ELR (cell line): ENCODE results near the gene HGS.
A peak's percentile ranks its signal among the peaks of the same experiment; 100 is the strongest.

Experiments
- DNase-seq: peaks from one replicate; pipeline ENCODE4 v3.0.0-alpha.2; 2015; ENCODE audit warnings: low read depth

HGS gene

DNA sequence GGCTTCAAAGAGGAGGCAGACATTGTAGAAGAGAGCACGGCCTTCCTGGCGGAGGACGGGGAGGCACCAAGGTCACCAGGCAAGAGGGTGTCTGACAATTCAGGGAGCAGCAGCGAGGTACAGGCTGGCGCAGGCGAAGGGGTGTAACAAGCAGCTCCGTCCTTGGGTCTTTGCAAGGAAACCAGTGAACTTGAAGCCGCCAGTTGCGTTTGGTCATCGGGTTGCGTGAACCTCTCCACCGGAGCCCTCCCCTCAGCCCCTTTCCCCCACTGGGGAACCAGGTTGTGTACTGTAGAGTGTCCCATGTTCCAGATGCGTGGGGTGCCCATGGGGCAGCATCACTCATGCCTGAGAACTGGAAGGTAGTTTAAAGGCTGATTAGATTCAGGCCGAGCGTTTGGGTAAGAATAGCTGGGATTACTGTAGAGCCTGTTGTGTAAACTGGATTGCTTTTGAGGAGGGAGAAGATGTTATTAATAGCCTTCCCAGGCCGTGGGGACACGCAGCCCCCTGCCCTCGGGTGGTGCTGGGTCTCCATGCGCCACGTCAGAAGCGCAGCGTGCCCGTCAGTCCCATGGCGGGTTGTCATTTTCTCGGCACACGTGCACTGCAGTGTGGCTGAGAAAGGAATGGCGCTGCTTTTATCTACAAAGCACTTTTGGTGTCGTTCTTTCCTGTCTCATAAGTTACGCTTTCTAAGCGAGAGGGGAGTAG lies 21.9 kb downstream of the HGS start:
- DNase-seq, result no peak

DNA sequence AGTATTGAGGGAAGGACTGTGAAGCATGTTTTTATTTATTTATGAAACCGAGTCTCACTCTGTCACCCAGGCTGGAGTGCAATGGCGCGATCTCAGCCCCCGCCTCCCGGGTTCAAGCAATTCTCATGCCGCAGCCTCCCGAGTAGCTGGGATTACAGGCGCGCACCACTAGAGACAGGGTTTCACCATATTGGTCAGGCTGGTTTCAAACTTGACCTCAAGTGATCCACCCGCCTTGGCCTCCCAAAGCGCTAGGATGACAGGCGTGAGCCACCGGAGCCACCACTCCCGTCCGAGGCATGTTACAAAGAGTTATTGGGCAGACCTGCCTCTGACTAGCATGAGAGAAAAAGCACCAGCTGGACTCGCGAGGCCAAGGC lies 22.4 kb downstream of the HGS start:
- DNase-seq, result no peak

DNA sequence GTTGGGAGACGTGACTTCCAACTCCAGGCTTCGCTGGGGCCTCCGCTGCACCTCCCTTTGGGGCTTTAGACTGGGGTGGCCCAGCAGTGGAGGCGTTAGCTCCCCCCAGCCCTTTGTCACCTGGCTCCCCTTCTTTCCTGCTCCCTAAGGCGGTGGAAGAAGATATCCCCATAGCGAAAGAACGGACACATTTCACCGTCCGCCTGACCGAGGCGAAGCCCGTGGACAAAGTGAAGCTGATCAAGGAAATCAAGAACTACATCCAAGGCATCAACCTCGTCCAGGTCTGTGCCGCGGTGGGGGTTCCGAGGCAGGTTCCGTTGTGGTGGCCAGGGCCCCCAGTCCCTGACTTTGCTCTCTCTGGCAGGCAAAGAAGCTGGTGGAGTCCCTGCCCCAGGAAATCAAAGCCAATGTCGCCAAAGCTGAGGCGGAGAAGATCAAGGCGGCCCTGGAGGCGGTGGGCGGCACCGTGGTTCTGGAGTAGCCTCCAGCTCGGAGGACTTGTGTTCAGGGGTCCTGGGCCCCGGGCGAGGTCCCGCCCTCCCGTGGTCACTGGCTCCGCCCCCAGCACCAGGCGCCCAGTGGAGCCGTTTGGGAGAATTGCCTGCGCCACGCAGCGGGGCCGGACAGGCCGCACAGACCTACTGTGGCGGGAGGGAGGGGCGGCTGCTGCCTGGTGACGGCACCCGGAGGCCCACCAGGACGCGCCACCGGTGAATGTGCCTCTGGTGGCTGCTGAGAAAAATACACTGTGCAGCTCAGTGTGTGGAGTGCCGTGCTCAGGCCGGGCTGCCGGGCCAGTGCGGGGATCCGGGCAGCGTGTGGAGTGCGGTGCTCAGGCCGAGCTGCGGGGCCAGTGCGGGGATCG lies 23.2 kb downstream of the HGS start:
- DNase-seq, result no peak

DNA sequence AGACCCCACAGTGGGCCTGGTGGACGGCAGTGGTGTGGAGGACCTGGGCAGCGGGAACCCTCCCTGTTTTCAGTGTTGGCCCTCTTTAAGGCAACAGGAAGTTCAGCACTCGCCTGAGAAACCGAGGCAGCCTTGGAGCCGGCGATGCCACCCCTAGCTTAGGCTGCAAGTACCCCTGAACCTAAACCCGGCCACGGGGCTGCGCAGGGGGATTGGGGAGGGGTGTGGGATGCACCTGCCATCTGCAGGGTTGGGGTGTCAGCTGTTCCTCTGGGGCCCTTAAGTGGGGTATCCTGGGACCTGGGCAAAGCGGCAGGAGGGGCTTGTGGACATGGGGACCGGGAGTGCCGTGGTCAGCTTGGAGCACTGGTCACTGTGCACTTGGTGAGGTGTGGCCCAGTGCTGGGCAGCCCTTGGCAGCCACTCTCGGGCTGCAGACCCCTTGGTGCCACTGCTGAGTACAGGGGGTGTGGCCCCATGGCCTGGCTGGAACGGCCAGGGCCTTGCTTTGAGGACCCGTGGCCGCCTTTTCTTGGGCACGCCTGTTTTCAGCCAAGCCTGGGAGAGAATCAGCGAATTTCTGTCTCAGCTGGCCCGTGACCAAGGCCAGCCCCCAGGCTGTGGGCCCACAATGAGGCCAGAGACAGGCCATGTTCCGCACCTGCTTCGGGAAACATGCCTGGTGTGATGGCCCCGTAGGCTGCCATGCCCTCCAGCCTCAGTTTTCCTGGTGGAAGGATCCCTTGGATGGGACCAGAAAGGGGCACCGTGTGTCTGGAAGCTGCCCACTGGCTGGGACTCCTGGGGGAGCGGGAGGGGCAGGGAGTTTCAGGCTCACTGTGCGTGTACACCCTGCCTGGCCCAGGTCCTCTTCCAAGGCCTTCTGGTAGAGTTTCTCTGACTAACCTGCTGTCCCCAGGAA lies 24.2 kb downstream of the HGS start:
- DNase-seq, result no peak

DNA sequence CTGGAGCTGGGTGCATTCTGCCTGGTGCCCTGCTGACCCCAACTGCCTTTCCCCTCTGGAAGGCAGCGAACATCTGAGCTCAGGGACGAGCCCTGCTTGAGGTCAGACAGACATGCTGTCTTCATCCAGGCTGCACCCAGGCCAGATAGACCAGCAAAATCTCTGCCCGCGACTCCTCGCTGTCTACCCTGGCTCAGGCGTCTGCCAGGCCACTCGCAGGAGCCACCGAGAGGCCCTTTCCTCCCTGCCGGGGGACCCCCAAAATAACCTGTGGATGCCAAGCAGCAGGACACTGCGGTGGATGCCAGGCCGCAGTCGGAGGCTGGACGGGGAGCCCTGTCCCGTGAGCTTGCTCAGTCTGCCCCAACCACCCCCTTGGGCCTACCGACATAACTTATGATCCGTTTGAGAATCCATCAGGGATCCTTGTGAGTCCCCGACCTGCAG lies 25.0 kb downstream of the HGS start:
- DNase-seq, result no peak

DNA sequence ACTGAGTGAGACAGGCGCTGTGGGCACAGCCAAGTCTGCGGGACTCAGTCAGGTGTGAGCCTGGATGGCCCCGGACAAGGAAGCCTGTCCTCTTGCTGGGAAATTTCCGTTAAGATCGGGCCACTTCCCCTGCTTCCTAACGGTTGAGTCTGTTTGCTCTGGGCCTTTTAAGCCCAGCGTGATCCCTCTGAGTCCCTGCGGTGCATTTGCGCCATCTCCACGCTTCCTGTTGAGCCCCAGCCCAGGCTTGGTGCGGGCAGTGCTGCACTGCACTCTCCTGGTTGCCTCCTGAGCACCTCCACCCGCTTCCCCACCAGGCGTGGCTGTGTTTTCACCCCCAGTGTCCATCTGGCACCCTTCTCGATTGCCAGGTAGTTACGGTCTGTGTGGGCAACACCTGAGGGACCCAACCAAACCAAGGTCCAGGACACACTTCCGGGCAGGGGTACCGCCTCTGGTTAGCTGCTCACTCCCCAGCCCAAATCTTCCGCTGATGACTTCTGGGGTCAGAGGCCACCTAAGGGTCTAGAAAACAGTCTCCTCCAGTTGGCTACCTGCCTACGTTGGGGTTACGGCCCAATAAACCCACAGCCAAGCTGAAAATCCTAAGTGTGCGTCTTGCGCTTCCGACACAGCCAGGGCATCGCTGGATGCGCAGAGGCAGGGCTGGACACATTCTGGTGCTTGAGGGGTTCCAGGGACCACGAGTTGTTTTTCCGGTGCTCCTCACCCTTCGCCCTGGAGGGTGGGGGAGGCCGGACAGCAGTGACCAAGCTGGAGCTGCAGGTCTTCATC lies 26.9 kb downstream of the HGS start:
- peak; percentile 42 for DNase-seq

DNA sequence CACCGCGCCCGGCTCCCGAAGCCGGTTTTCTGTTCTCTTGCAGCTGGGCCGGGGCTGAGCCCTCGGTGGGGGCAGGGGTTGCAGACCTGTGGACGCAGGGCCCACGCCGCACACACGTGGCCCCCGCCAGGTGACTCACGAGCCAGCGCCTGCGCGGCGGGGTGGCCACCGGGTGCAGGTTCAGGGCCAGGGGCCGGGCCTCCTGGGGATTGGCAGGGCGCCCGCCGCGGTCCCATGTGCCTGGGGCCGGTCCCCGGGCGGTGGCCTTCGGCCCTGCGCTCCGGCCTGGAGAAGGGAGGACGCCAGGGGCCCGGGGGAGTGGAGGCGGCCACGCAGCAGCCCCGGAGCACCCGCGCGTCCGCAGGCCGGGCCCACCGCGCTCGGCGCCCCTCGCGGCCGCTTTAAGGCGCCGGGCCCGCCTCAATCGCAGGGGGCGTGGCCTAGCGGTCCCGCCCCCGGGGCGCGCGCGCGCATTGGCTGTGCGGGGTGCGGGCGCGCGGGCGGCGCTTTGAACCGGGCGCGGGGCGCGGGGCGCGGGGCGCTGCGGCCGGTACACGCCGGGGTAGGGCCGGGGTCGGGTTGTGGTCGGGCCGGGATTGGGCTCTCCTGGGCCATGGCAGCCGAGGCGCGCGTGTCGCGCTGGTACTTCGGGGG lies 28.1 kb downstream of the HGS start, which contains the start of gene SLC25A10:
TSS of gene SLC25A10 (plus strand) at position 471 of the 654 bp plus-strand sequence. CDS start at position 614, 143 bp downstream.
- DNase-seq, result peak; percentile 88

DNA sequence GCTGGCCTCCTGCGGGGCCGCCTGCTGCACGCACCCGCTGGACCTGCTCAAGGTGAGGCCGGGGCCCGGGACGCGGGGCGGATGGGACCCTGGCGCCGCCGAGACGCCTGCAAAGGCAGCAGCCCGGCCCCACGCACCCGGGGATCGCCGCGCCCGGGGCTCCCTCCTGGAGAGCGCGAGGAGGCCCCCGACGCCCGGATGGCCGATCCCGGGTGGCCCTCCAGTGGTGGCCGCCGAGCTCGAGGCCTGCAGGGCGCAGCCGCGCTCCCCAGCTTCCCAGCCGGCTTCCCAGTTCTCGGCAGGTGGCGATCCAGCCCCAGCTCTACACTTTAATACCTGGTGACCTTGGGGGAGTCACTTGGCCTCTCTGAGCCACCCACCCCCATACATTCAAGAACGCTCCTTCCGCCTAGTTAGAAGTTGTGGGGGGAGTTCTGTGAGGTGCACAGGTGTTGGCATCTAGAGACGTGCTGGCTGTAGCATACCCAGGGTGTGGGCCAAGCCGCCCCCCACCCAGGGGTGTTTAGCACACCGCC lies 28.7 kb downstream of the HGS start:
- DNase-seq, result peak; percentile 61

DNA sequence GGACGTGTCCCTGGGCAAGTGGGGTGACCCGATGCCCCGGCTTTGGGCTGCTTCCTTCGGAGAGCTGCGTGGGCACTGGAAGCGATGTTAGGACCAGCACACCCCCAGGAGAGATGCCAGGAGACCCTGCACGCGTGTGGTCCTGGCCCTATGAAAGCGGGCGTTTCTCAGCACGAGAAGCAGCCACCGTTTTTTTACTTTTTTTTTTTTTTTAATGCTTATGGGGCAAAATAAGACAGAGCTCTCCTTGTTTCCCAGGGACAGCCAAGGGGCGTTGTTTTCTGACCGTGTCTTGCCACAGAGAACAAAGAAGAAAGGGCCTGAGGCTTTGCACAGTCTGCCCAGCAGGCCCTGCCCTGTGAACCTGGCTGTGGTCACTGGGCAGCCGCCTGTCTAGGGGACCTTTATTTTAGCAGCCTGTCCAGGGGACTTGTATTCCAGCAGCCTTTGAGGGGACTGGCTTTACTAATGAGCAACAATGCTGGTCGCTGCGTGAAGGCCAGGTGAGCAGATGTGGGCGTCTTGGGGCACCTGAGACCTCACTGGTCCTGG lies 29.3 kb downstream of the HGS start:
- DNase-seq, result peak; percentile 53

DNA sequence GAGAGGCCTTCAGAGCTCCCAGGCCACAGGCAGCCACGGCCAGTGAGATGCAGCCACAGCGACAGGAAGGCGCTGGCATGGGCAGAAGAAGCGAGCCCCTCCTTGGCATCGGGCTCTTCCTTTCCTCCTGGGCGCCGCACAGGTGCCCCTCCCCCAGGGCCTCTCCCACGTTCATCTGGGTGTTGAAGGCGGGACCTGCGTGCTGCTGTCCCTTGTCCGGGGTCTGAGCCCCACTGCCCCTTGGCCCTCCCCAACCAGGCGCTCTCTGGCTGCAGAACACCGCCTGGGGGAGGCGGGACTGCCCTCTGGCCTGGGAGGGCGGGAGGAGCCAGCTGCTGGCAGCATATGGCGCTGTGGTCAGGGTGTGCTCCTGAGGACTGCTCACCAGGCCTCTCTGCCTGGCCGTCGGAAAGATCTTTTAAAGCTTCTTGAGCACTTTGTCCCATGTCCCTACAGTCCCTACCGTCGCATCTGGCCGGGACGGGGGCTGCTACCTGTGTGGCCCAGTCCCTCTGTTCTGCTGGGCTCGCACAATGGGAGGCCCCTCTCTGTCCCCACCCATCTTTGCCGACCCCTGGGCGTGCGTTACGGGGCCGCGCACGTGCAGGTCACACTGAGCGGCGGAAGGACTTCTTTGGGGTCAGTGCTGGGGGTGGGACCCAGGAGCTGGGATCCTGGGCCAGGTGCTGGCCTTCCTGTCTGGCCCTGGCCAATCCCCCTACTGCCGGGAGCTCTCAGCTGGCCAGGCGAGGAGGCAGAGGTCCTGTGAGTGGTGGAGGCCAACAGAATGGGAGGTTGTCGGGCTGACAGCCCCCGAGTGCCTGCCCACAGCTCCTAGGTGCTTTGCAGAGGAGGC lies 30.0 kb downstream of the HGS start:
- no peak for DNase-seq

DNA sequence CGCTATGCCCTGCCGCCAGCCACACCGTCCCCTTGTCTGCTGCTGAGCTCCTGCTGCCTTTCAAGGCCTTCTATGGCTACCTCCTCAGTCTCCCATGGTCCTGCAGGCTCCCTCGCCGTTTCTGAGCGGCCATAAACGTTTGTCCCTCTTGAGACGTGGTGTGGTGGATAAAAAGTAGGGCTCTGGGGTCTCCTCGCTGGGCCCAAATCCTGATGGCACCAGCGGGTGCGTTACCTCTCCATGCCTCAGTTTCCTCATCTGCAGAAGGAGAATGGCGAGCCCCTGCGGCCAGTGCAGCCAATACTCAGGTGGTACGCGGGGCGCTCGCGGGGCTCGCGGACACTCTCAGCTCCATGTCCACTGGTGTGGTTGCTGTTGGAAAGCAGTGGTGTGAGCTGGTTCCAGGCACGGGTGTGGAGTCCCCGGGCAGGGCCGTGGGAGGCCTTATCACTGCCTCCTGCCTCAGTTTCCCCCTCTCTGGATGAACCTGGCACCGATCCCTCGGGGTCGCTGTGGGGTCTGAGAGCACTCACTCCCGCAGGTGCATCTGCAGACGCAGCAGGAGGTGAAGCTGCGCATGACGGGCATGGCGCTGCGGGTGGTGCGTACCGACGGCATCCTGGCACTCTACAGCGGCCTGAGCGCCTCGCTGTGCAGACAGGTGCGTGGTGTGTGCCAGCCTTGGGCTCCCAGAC lies 30.7 kb downstream of the HGS start:
- DNase-seq, result no peak

DNA sequence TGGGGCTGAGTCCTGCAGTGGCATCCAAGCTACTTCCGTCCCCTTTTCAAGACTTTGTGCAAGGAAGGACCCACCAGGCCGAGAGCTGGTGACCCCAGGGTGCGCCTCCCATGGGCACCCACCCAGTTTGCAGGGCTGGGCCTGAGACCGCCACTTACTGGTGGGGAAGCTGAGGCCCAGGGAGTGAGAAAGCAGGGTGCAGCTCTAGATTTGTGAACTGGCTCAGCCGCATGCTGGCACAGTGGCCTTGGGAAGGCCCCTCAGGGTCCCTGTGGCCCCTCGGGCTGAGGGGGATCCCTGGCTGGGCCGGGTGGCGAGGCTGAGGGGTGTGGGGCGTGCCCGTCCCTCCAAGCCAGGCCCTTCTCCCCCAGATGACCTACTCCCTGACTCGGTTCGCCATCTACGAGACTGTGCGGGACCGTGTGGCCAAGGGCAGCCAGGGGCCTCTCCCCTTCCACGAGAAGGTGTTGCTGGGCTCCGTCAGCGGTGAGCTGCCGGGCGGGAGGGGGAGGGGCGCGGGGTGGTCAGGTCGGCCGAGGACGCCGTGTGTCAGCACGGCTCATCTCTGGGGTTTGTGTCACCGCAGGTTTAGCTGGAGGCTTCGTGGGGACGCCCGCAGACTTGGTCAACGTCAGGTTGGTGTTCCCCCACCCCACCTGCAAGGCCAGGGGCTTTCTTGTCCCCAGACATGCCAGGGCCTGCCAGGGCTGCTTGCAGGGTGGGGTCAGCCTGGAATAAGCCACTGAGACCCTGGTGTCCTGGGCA lies 31.5 kb downstream of the HGS start:
- no peak for DNase-seq

DNA sequence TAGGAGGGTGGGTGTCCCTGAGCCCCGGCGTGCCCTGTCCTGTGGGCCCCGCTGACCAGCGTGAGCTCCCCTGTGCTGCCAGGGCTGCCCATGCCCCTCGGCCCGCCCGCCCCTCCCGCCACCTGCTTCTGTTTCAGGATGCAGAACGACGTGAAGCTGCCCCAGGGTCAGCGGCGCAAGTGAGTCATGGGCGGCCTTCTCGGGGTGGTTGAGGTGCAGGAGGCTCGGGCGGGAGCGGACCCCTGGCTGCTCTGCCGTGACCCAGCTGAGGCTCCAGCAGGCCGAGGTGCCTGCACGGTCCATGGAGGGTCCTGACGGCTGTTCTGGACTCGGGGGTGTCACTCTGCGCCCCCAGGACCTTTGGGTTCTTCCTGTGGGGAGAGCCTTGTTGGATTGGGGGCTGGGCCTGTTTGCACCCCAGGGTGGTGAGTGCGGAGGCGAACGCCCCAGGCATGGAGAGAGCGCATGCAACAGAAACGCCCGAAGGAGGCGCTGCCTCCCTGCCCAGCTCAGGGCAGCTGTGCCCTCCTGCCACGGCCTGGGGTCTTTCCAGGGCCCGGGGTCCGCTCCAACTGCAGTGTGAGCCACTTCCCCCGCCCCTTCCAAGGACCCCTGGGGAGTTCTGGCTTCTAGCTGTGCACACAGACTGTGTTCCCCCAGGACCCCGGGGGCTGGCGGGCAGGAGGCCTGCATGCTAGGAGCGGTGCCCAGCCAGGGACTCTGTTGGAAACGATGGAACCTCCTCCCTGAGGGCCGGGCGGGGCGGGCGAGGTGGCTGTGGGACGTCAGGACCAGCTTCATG lies 32.3 kb downstream of the HGS start:
- DNase-seq, result no peak

DNA sequence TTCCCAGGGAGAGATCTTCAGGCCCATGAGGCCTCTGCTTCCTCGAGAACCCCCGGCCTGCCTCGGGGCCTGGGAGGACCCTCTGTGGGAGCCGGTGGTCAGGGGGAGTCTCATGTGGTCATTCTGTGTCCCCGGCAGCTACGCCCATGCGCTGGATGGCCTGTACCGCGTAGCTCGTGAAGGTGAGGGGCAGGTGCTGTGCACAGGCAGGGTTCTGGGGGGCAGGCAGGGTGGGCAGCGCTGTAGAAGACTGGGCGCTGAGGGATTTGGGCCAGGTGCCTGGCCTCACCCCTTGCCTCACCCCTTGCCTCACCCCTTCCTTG lies 32.8 kb downstream of the HGS start:
- DNase-seq, result no peak

DNA sequence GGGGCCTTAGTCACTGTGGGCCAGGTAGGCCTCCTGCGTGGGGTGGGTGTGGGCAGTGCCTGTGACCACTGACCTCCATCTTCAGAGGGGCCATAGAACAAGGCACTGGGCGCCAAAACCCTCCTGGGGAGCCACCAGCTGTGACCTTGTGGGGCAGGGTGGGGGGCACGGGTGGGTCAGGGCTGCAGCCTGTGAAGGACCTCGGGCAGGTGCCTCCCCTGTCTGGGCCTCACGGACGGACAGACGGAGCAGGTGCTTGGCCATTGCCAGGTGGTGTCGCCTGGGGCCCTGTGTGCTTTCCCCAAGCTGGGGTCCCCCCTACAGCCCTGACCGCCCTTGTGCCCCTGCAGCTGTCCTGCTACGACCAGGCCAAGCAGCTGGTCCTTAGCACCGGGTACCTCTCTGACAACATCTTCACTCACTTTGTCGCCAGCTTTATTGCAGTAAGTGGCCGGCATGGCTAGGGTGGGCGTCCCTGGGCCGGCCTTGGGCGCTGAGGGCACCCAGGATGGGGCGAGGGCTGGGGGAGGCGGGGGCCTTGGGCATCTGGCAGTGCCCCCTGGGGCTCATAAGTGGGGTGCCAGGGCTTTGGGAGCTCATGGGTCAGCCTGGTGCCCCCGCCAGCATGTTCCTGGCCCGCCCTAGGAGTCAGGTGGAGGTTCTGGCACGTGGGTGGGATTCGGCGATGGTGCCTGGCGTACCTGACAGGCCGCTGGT lies 33.4 kb downstream of the HGS start:
- DNase-seq, result no peak

DNA sequence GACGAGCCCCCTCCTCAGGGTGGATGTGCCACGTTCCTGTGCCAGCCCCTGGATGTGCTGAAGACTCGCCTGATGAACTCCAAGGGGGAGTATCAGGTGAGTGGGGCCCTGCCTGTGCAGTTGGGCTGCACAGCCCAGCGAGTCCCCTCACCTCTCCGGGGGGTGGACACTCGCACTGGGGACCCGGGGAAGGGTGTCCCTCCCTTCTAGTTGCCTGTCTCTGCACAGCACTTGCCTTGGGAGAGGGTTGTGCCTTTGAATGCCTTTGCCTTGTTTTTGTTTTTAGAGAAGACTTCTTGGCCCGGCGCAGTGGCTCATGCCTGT lies 33.9 kb downstream of the HGS start:
- no peak for DNase-seq
